ENCODE measurements around the gene TGIF2. TPM values are rescaled to one million over a fixed set of nuclear protein-coding genes. Genes with fewer than 3 reads are reported as not detected.

The TGIF2 gene
- total RNA-seq, 1 experiment from 2014 or later: 58.4 TPM

DNA sequence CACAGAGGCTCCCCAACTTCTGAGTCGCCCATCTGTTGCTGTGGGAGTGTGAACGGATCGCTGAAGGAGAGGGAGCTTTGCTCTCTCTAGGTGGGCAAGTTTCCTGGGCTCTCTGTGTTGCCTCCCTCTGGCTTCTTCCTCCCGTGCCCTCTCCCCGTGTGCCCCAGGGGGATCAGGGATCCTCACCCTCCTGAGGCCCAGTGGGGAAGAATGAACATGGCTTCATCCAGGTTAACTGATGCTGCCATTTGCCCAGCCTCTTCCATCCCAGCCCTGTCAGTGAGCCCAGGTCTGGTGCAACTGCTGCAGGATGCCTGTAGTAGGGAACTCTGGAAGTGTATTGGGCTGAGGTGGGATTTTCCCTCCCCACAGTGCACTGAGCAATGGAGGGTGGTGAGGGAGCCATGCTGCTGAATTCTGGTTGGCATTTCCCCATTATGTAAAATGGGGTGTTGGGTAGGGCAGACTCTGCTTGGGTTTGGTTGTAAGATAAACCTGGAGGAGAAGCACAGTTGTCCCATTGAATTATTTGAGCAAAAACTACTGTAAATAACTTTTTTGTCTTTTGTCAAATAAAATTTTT, 20.0 kb downstream of the TGIF2 start:
- peaks cover 49% of the 10 kb centered on the region for H3K36me3 Mint-ChIP-seq (ENCODE audit: insufficient read depth, unreplicated experiment)
- no TSS peak for BruUV-seq (replicated peaks)
- Histone ChIP-seq H3K4me3 (ENCODE audit: low read depth, low read length) (no peak overlapping the region), H3K27me3 (replicated peaks; ENCODE audit: control insufficient read depth, insufficient read depth, low read length) (no peaks in the 10 kb centered on the region), H3K4me1 (no peaks in the 10 kb centered on the region), H3K36me3 (ENCODE audit: control insufficient read depth, insufficient read depth, low read length) (peaks cover 4% of the 10 kb centered on the region; the same call in 1 of the 2 replicates), H3K9me3 (no peaks in the 10 kb centered on the region)
- CTCF ChIA-PET: interaction anchor here (3.5 kb wide), 1 partner anchor 12 kb away, joined by 29 read pairs; the partner anchor contains the start of gene RAB5IF
- H3K9me3 Mint-ChIP-seq (ENCODE audit: unreplicated experiment): no peaks in the 10 kb centered on the region
- no peaks in the 10 kb centered on the region for H3K4me1 Mint-ChIP-seq (ENCODE audit: low read depth, unreplicated experiment)
- H3K27me3 Mint-ChIP-seq (ENCODE audit: insufficient read depth, unreplicated experiment): no peaks in the 10 kb centered on the region
- POLR2A ChIA-PET: no interaction called here
- intact Hi-C loops (cut with micrococcal nuclease; ENCODE audit: unreplicated experiment): no loop called here
- H3K4me3 Mint-ChIP-seq (ENCODE audit: unreplicated experiment): no peak overlapping the region
- no peak overlapping the region for H3K27ac Mint-ChIP-seq (ENCODE audit: unreplicated experiment)
- TF ChIP-seq CTCF (IDR thresholded peaks at IDR 0.05; ENCODE audit: insufficient read depth in 1 of 2, low read depth in 1 of 2, low read length in 1 of 2, severe bottlenecking in 1 of 2, unreplicated experiment in 1 of 2): no peak
- DNase-seq: no peak

- TF ChIP-seq CTCF (IDR thresholded peaks at IDR 0.05; ENCODE audit: insufficient read depth in 1 of 2, low read depth in 1 of 2, low read length in 1 of 2, severe bottlenecking in 1 of 2, unreplicated experiment in 1 of 2): no peak
- CTCF ChIA-PET: interaction anchor here (0.7 to 1.0 kb wide), 2 partner anchors 11 to 145 kb away, joined by 3 to 4 read pairs; no protein-coding TSS in a partner anchor
- intact Hi-C loops (cut with micrococcal nuclease; ENCODE audit: unreplicated experiment): no loop called here
- Mint-ChIP-seq H3K36me3 (ENCODE audit: insufficient read depth, unreplicated experiment) (peaks cover 5% of the 10 kb centered on the region), H3K4me1 (ENCODE audit: low read depth, unreplicated experiment) (no peaks in the 10 kb centered on the region), H3K27ac (ENCODE audit: unreplicated experiment) (no peak overlapping the region), H3K4me3 (ENCODE audit: unreplicated experiment) (no peak overlapping the region), H3K9me3 (ENCODE audit: unreplicated experiment) (no peaks in the 10 kb centered on the region), H3K27me3 (ENCODE audit: insufficient read depth, unreplicated experiment) (no peaks in the 10 kb centered on the region)
- Histone ChIP-seq H3K27me3 (replicated peaks; ENCODE audit: control insufficient read depth, insufficient read depth, low read length) (no peaks in the 10 kb centered on the region), H3K36me3 (ENCODE audit: control insufficient read depth, insufficient read depth, low read length) (no peaks in the 10 kb centered on the region), H3K4me1 (peaks cover 2% of the 10 kb centered on the region), H3K9me3 (no peaks in the 10 kb centered on the region), H3K4me3 (ENCODE audit: low read depth, low read length) (no peak overlapping the region)
- BruUV-seq (replicated peaks): no TSS peak
- DNase-seq: no peak
- POLR2A ChIA-PET: no interaction called here
These were observed 26.5 kb downstream of the TGIF2 start for GRCh38 chr20:36599912-36600345.

DNA sequence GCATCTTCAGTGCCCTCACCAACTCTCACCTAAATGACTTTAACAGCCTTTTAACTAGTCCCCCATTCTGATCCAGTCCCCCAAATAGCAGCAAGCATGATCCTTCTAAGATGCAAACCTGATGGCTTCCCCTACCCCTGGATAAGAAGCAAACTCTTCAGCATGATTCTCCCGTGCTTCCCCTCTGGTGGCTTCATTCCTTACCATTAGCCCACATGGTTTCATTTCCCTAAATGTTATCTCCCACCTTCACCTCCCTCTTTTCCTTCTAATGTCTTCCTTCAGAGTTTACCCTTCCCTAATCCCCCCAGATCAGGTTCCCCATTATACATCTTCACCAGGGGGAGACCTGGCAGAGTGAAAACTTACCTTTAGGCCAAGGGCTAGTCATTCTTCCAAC, 28.1 kb downstream of the TGIF2 start:
- Histone ChIP-seq H3K27me3 (replicated peaks; ENCODE audit: control insufficient read depth, insufficient read depth, low read length) (no peaks in the 10 kb centered on the region), H3K4me1 (peaks cover 5% of the 10 kb centered on the region), H3K36me3 (ENCODE audit: control insufficient read depth, insufficient read depth, low read length) (no peaks in the 10 kb centered on the region), H3K4me3 (ENCODE audit: low read depth, low read length) (no peak overlapping the region), H3K9me3 (no peaks in the 10 kb centered on the region)
- Mint-ChIP-seq H3K9me3 (ENCODE audit: unreplicated experiment) (no peaks in the 10 kb centered on the region), H3K27ac (ENCODE audit: unreplicated experiment) (no peak overlapping the region), H3K27me3 (ENCODE audit: insufficient read depth, unreplicated experiment) (no peaks in the 10 kb centered on the region), H3K4me3 (ENCODE audit: unreplicated experiment) (no peak overlapping the region), H3K36me3 (ENCODE audit: insufficient read depth, unreplicated experiment) (peaks cover 21% of the 10 kb centered on the region), H3K4me1 (ENCODE audit: low read depth, unreplicated experiment) (peaks cover 1% of the 10 kb centered on the region)
- ChIA-PET CTCF (interaction anchor here (0.9 kb wide), 1 partner anchor 9 kb away, joined by 3 read pairs; no protein-coding TSS in a partner anchor), POLR2A (no interaction called here)
- intact Hi-C loops (cut with micrococcal nuclease; ENCODE audit: unreplicated experiment): no loop called here
- BruUV-seq (replicated peaks): no TSS peak
- DNase-seq: no peak
- TF ChIP-seq CTCF (IDR thresholded peaks at IDR 0.05; ENCODE audit: insufficient read depth in 1 of 2, low read depth in 1 of 2, low read length in 1 of 2, severe bottlenecking in 1 of 2, unreplicated experiment in 1 of 2): no peak
